HG03565 (cell line): ENCODE data around the gene LGR4.
"Not testable (repeated sequence)": the region's sequence is repeated elsewhere in the genome, so short reads cannot be mapped to it uniquely, and the experiment has no call there.

Source experiments
- ATAC-seq: cut with Tn5 transposase; IDR thresholded peaks from one replicate; pipeline ENCODE4 v1.9.1; 2021; ENCODE audit warnings: mild to moderate bottlenecking, moderate library complexity; ENCODE audit not compliant: unreplicated experiment

LGR4 gene

DNA sequence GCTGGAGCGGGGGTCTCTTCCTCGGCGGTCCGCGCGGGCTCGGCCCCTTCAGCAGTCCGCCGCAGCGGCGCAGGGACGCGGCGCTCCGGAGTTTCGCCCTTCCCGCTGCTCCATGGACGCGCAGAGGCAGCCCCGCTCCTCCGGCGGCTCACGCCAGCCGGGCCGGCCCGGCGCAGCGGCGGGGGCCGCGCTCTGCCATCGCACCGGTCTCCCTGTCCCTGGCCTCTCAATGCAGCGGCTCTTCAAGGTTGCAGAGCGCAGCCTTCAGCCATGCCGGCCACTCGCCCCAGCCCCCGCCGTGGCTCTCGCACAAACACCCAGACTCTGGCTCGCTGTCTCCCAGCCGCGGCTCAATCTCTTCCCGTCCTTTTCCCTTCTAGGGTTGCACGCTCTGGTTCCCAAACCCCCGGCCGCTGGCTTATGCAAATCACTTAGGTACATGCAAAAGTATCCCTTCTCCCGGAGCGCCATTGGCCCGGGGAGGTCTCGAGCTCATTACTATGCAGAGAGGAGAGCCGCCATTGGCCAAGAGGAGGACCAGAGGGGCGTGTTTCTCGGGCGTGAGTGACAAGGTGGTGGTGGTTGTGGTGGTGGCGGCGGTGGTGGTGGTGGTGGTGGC lies at the start of gene LGR4:
Gene LGR4, minus strand, starts transcription at position 393 of the 619 bp plus-strand sequence. CDS start 488 bp downstream, outside the sequence.
- peak; percentile 83 for ATAC-seq

DNA sequence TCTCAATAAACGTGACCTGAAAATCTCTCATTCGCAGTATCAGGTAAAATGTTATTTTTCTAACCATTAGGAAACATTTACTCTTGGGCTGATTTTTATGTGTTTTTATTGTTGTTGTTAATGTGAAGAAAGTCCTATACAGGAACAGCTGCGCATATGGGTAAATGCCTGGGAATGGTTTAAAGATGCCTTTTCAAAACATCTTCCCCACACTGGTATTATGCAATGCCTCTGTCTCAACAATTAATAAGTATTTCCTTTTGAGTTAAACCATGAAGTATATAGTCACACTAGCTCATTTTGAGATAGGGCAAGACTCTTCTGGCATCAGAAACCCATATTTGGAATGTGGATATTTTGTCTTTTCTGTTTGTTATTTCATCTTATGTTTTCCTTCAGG lies 47.6 kb upstream of the LGR4 start:
- no peak for ATAC-seq

- no peak for ATAC-seq
Observed at GRCh38 chr11:27518518-27518917, 45.9 kb upstream of the LGR4 start.

- ATAC-seq, result not testable (repeated sequence)
Observed at GRCh38 chr11:27517490-27517889, 44.9 kb upstream of the LGR4 start.

DNA sequence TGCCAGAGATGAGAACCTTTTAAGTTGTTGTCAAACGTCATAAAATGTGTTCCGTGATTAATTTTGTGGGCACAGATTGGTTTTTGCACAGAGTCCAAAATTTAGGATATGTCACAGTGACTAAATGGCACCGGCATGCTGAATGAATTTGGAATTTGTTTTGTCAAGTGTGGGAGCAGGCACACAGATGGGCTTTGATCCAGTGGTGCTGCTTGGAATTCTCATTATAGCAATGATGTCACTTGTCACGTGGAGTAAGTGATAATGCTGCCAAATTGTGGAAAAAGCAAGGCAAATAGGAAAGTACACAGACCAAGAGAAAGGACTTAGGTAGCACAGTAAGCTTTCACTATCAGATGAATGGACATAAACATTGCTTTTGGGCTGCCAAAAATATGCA lies 42.0 kb upstream of the LGR4 start:
- ATAC-seq, result no peak

DNA sequence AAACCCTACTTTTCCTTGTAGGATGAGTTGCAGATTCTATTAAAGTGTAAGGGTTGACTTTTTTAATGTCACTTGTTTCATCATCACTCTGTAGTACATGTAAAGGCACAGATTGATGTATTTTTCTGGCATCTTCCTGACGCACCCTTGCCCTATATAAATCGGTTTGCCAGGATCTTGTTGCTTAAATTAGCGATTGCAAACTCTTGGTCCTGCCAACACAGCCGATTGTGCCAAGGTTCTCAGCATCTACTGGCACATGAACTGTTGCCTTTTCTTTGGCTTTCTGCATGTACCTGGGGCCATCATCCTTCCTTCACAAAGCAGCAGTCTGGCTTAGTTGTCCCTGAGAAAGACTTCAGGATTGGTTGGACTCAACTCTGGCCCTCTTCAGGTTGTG lies 41.5 kb upstream of the LGR4 start:
- no peak for ATAC-seq

DNA sequence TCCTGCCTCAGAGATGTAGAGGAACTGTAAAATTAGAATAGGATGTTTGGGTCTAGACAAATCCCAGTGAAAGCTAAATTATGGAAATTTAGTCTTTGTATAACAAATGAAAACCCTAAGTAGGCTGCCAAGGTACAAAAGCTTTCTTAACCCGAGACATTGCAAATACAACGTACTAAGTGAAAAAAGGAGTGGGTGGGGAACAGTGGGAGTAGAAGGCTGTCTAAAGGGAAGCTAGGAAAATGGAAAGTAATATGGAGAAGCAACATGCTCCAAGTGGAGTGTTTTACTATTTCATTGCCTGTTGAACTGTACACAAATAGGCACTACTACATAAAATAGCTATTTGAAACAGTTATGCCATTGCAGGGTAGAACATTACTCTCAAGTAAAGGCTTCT lies 40.8 kb upstream of the LGR4 start:
- ATAC-seq, result no peak

DNA sequence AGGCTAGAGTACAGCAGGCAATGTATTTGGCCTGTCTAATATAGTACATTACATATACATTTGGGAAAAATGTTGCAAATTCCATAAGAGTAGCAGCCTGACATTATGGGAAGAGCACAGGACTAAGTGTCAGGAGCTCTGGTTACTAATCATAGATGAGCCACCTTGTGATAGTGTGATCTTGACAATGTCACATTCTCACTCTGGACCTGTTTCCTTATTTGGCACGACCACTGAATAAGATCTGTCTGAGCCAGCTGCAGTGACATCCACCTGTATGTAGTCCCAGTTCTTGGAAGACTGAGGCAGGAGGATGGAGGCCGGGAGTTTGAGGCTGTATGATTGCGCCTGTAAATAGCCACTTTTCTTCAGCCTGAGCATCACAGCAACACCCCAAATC lies 39.6 kb upstream of the LGR4 start:
- no peak for ATAC-seq

- no peak for ATAC-seq
Observed at GRCh38 chr11:27509908-27510307, 37.3 kb upstream of the LGR4 start.

GRCh38 chr11:27507557-27508322 lies 35.1 kb upstream of the LGR4 start:
- ATAC-seq, result no peak

- peak; percentile 84 for ATAC-seq
Observed at GRCh38 chr11:27506200-27507182, 33.9 kb upstream of the LGR4 start, which contains the start of gene LIN7C. Gene LIN7C, minus strand, starts transcription at chr11:27506769. Its CDS starts 17 bp downstream, at chr11:27506752.

DNA sequence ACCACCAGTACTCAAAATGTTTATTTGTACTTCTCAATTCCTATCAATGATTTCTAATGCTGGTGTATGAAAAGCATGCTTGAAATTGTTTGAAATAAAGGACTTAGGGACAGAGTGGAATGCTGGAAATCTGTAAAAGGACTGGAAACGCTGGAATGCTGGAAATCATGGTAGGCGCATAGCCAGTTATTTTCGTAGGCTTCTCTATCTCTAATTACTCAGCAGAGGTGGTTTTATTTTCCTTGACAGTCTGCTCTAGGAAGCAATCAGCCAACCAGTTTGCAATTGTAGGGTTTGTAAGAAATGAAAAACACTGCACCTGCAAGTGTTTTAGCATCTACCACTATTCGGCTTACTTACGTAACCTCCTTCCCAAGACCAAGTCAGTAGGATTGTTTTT lies 33.2 kb upstream of the LGR4 start:
- ATAC-seq, result peak; percentile 0

DNA sequence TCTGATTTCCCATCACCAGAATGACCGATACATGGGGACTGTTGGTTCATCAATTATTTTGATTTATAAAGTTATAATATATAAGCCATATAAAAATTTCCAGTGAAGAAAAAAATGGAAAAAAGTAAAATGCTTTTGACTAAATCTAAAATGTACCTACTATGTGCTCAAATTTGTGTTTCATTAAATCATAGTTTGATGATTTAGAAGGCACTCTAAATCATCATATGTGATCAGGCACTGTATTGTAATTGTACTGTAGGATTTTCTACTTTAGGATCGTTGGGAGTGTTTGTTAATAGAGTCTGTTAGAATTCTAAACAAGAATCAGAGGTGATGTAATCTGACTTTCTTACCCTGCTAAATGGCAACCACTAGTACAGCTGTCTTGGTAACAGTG lies 31.6 kb upstream of the LGR4 start:
- ATAC-seq, result no peak

GRCh38 chr11:27501100-27501499 lies 28.5 kb upstream of the LGR4 start:
- no peak for ATAC-seq

- no peak for ATAC-seq
Observed at GRCh38 chr11:27497911-27498310, 25.3 kb upstream of the LGR4 start.

- ATAC-seq, result peak; percentile 78
Observed at GRCh38 chr11:27497284-27497866, 24.8 kb upstream of the LGR4 start.

GRCh38 chr11:27496461-27496860 lies 23.9 kb upstream of the LGR4 start:
- ATAC-seq, result no peak

GRCh38 chr11:27495710-27496300 lies 23.2 kb upstream of the LGR4 start:
- ATAC-seq, result no peak

DNA sequence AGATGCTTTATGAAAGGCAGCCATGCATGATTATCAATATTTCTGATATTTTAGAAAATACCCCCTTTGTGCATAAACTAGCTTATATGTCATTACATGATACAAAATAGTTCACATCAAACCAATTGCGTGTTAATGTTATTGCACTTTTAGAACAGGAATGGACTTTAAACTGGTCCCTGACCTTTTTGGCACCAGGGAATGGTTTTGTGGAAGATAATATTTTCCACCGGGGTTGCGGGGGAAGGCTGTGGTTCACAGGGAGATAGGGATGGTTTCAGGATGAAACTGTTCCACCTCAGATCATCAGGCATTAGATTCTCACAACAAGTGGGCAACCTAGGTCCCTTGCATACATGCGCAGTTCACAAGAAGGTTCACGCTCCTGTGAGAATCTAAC lies 16.5 kb upstream of the LGR4 start:
- ATAC-seq, result no peak

- no peak for ATAC-seq
Observed at GRCh38 chr11:27487706-27488105, 15.1 kb upstream of the LGR4 start.
